Choroid plexus epithelial cell (primary cell): ENCODE results near the gene GTF2F2.

Experiments
- DNase-seq: peaks from one replicate; pipeline ENCODE4 v3.0.0-alpha.2; 2010; ENCODE audit warnings: low read depth
- H3K4me3 ChIP-seq: 2 replicates; pipeline ENCODE4 v1.5.1; 2011; ENCODE audit warnings: low read depth, mild to moderate bottlenecking, control low read depth, low read length, moderate library complexity
- CTCF ChIP-seq: conservative IDR thresholded peaks from 2 replicates; pipeline ENCODE4 v1.5.1; 2011; ENCODE audit warnings: low read depth, mild to moderate bottlenecking, control low read depth, inconsistent platforms, low read length, moderate library complexity

GTF2F2 gene

GRCh38 chr13:45200701-45201232, 80.5 kb downstream of the GTF2F2 start, which contains the start of gene KCTD4:
TSS of gene KCTD4 (minus strand) at chr13:45201045. CDS start at chr13:45194567, 6,478 bp downstream.
- peak; percentile 37 for DNase-seq
- no peak within 1 kb of the TSS for H3K4me3 ChIP-seq
- TF ChIP-seq CTCF: no peak

DNA sequence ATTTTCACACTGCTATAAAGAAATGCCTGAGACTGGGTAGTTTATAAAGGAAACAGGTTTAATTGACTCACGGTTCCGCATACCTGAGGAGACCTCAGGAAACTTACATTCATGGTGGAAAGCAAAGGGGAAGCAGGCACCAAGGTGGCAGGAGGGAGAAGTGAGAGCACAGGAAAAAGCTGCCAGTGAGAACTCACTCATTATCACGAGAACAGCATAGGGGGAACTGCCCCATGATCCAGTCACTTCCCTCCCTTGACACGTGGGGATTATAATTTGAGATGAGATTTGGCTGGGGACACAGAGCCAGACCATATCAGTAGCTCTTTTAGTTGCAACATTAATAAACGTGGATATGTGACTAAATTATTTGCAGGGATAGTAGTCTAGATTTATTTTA, 84.8 kb downstream of the GTF2F2 start:
- no peak for TF ChIP-seq CTCF
- no peak overlapping the region for H3K4me3 ChIP-seq
- no peak for DNase-seq

DNA sequence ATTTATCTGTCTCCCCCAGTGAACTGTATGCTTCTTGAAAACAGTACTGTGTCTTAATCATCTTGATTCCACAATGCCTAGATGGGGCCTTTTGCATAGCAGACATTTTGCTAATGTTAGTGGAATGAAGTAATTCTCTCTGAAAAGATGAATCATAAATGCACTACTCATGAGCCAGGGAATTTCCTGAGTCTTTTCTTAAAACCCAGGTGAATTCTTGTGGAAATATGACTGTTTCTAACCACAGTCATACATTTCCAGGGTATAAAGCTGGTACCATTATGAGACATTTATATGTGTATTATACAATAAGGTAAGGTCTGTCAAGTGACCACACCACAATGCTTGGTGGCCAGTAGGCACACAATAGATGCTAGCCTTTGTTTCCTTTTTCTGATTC, 86.0 kb downstream of the GTF2F2 start:
- peak; percentile 95 for DNase-seq
- no peak overlapping the region for H3K4me3 ChIP-seq

GRCh38 chr13:45207319-45207718, 87.0 kb downstream of the GTF2F2 start:
- no peak overlapping the region for H3K4me3 ChIP-seq
- TF ChIP-seq CTCF: no peak
- DNase-seq: peak; percentile 53

More for the DNA sequence above, 86.0 kb downstream of the GTF2F2 start:
- no peak for TF ChIP-seq CTCF

GRCh38 chr13:45208132-45208531, 87.8 kb downstream of the GTF2F2 start:
- no peak overlapping the region for H3K4me3 ChIP-seq
- no peak for TF ChIP-seq CTCF
- DNase-seq: no peak

GRCh38 chr13:45209229-45209628, 88.9 kb downstream of the GTF2F2 start:
- no peak for TF ChIP-seq CTCF
- no peak overlapping the region for H3K4me3 ChIP-seq
- peak; percentile 49 for DNase-seq

- TF ChIP-seq CTCF: no peak
- DNase-seq: no peak
- no peak overlapping the region for H3K4me3 ChIP-seq
Observed at GRCh38 chr13:45215392-45216077, 95.2 kb downstream of the GTF2F2 start.
